HCT116 (cell line): ENCODE measurements around the gene UBTD1. TPM values are rescaled to one million over a fixed set of nuclear protein-coding genes. Genes with fewer than 3 reads are reported as not detected.
A peak's percentile ranks its signal among the peaks of the same experiment; 100 is the strongest.

Experiments used
- ATAC-seq: fragments of 200-7000 bp; cut with Tn5 transposase; 2 replicates; pipeline ENCODE4 v1.9.1; 2020; ENCODE audit warnings: mild to moderate bottlenecking, moderate library complexity
- BruUV-seq: library from RNA; stranded (reverse); fragments of 400-500 nt; replicated peaks from 2 replicates; lab custom pipeline; 2021; lab: Mats Ljungman, UMichigan
- CTCF ChIA-PET: fragments of 300-600 bp; sonication (Branson Sonifier 250); formaldehyde crosslinking; loops from one replicate; lab custom pipeline; 2021; ENCODE audit warnings: antibody characterized with exemption; lab: Charles Lee
- POLR2A ChIA-PET: fragments of 300-600, 350-600 bp; sonication (Branson Sonifier 250); formaldehyde crosslinking; loops from one replicate; lab custom pipeline; 2021; ENCODE audit warnings: antibody characterized with exemption; lab: Charles Lee
- RAD21 ChIA-PET, 2 experiments: fragments of 300-600 bp; sonication (Branson Sonifier 250); formaldehyde crosslinking; loops; one replicate each; lab custom pipeline; 2023; ENCODE audit warnings: low total read pairs in 2 of 2; ENCODE audit not compliant: uncharacterized antibody in 2 of 2, unreplicated experiment in 2 of 2, low non-redundant PET in 1 of 2; lab: Charles Lee
- DNase-seq: peaks from one replicate; pipeline ENCODE4 v3.0.0-alpha.2; 2010; ENCODE audit warnings: low read depth, low spot score
- H2AFZ ChIP-seq: fragments of 200-600 bp; shearing (Covaris generic), sonication (generic); 2 replicates; pipeline ENCODE4 v1.6.1; 2017; ENCODE audit warnings: low read depth, mixed run types, mixed read lengths, antibody characterized with exemption, low read length; ENCODE audit not compliant: poor library complexity, severe bottlenecking
- H3K27ac ChIP-seq: 2 replicates; pipeline ENCODE4 v1.5.1; 2012; ENCODE audit warnings: low read depth, low read length
- H3K27me3 ChIP-seq: fragments of 200-600 bp; sonication (generic); 2 replicates; pipeline ENCODE4 v1.6.1; 2016; ENCODE audit warnings: mixed run types, low read length, mixed read lengths; ENCODE audit not compliant: insufficient read depth
- H3K36me3 ChIP-seq, 2 experiments: fragments of 200-500 bp in 1 of 2; fragments of 200-600 bp in 1 of 2; sonication (Bioruptor generic) in 1 of 2; sonication (generic) in 1 of 2; 2 replicates each; pipeline versions ENCODE4 v1.5.1 to v1.6.1; 2014 to 2016; ENCODE audit warnings: low read length in 2 of 2, inconsistent platforms in 1 of 2, mixed read lengths in 1 of 2, mixed run types in 1 of 2; ENCODE audit not compliant: insufficient read depth in 2 of 2, control insufficient read depth in 1 of 2
- H3K4me1 ChIP-seq, 2 experiments: fragments of 200-600 bp in 1 of 2; sonication (generic) in 1 of 2; 2 replicates each; pipeline versions ENCODE4 v1.5.1 to v1.6.1; 2012 to 2017; ENCODE audit warnings: low read length in 2 of 2, inconsistent platforms in 1 of 2, mild to moderate bottlenecking in 1 of 2, mixed read lengths in 1 of 2, mixed run types in 1 of 2, moderate library complexity in 1 of 2; ENCODE audit not compliant: insufficient read depth in 2 of 2, control insufficient read depth in 1 of 2
- H3K4me2 ChIP-seq: fragments of 200-600 bp; sonication (generic); 2 replicates; pipeline ENCODE4 v1.6.1; 2017; ENCODE audit warnings: mixed run types, low read length, mixed read lengths
- H3K4me3 ChIP-seq, 2 experiments: fragments of 200-600 bp in 1 of 2; sonication (generic) in 1 of 2; replicated peaks in 1 of 2; 2 replicates each; pipeline ENCODE4 v1.5.1; 2011 to 2016; ENCODE audit warnings: low read length in 2 of 2, control low read depth in 1 of 2, low read depth in 1 of 2, mild to moderate bottlenecking in 1 of 2, mixed read lengths in 1 of 2, mixed run types in 1 of 2
- H3K79me2 ChIP-seq: fragments of 200-600 bp; sonication (generic); 2 replicates; pipeline ENCODE4 v1.6.1; 2017; ENCODE audit warnings: mild to moderate bottlenecking, mixed run types, low read length, moderate library complexity, mixed read lengths; ENCODE audit not compliant: insufficient read depth
- H3K9ac ChIP-seq: fragments of 200-600 bp; sonication (generic); 2 replicates; pipeline ENCODE4 v1.6.1; 2016; ENCODE audit warnings: low read length, mixed read lengths
- H3K9me2 ChIP-seq: fragments of 200-600 bp; sonication (generic), shearing (Covaris generic); 2 replicates; pipeline ENCODE4 v1.6.1; 2017; ENCODE audit warnings: mixed run types, mild to moderate bottlenecking, moderate library complexity; ENCODE audit not compliant: insufficient read depth
- H3K9me3 ChIP-seq, 2 experiments: fragments of 200-500 bp in 1 of 2; fragments of 200-600 bp in 1 of 2; sonication (Bioruptor generic) in 1 of 2; sonication (generic) in 1 of 2; 2 replicates each; pipeline ENCODE4 v1.6.1; 2014 to 2017; ENCODE audit warnings: low read length in 2 of 2, mixed read lengths in 2 of 2, inconsistent platforms in 1 of 2, low read depth in 1 of 2, mild to moderate bottlenecking in 1 of 2, mixed run types in 1 of 2, moderate library complexity in 1 of 2; ENCODE audit not compliant: control insufficient read depth in 1 of 2, insufficient read depth in 1 of 2
- H4K20me1 ChIP-seq: fragments of 200-600 bp; sonication (generic), shearing (Covaris generic); 2 replicates; pipeline ENCODE4 v1.6.1; 2017; ENCODE audit warnings: mixed run types, mild to moderate bottlenecking, moderate library complexity; ENCODE audit not compliant: insufficient read depth
- CBX3 ChIP-seq: IDR thresholded peaks from 2 replicates; pipeline ENCODE4 v1.6.1; 2012; ENCODE audit warnings: low read depth
- CEBPB ChIP-seq: IDR thresholded peaks from 2 replicates; pipeline ENCODE4 v1.6.1; 2012; ENCODE audit warnings: low read depth
- EGR1 ChIP-seq: IDR thresholded peaks from 2 replicates; pipeline ENCODE4 v1.6.1; 2012; ENCODE audit warnings: low read depth
- EZH2 ChIP-seq: fragments of 200-600 bp; sonication (generic); IDR thresholded peaks from 2 replicates; pipeline ENCODE4 v1.6.1; 2017; ENCODE audit warnings: antibody characterized with exemption, mixed run types
- EZH2phosphoT487 ChIP-seq: fragments of 200-600 bp; IDR thresholded peaks from 2 replicates; pipeline ENCODE4 v1.6.1; 2018; ENCODE audit warnings: antibody characterized with exemption, borderline replicate concordance
- FOSL1 ChIP-seq: IDR thresholded peaks from 2 replicates; pipeline ENCODE4 v1.6.1; 2012; ENCODE audit warnings: low read depth
- POLR2AphosphoS5 ChIP-seq: IDR thresholded peaks from 2 replicates; pipeline ENCODE4 v1.6.1; 2011; ENCODE audit warnings: mild to moderate bottlenecking, low read depth, low read length, moderate library complexity
- RAD21 ChIP-seq: IDR thresholded peaks from 2 replicates; pipeline ENCODE4 v1.6.1; 2012; ENCODE audit warnings: low read depth, mild to moderate bottlenecking
- SP1 ChIP-seq: IDR thresholded peaks from 2 replicates; pipeline ENCODE4 v1.6.1; 2012; ENCODE audit warnings: low read depth
- YY1 ChIP-seq: IDR thresholded peaks from 2 replicates; pipeline ENCODE4 v1.6.1; 2011; ENCODE audit warnings: low read length, low read depth, moderate library complexity, mild to moderate bottlenecking; ENCODE audit not compliant: insufficient replicate concordance; ENCODE audit errors: extremely low read depth
- intact Hi-C: fragments of 100-400 bp; cut with micrococcal nuclease; formaldehyde crosslinking; loops from 2 replicates; pipeline ENCODE4 v1.10.0; 2022
- total RNA-seq: library from RNA; stranded (reverse); gene quantifications from one replicate; pipeline ENCODE4 v1.2.1, GENCODE V29; 2021; ENCODE audit not compliant: unreplicated experiment
- TF ChIP-seq, protein P1 (sequence below), 3 experiments: fragments of 200-600 bp in 1 of 3; sonication (generic) in 1 of 3; IDR thresholded peaks in 2 of 3; conservative IDR thresholded peaks in 1 of 3; 2 replicates each; pipeline ENCODE4 v1.5.1; 2012 to 2017; ENCODE audit warnings: low read depth in 2 of 3, low read length in 2 of 3, antibody characterized with exemption in 1 of 3, borderline replicate concordance in 1 of 3, control low read depth in 1 of 3, mild to moderate bottlenecking in 1 of 3, mixed read lengths in 1 of 3, mixed run types in 1 of 3, moderate library complexity in 1 of 3; ENCODE audit not compliant: insufficient read depth in 1 of 3
- TF ChIP-seq, protein P2 (sequence below): IDR thresholded peaks from 2 replicates; pipeline ENCODE4 v1.6.1; 2012; ENCODE audit warnings: low read depth

The UBTD1 gene
- total RNA-seq, 1 experiment from 2014 or later: 12.8 TPM

DNA sequence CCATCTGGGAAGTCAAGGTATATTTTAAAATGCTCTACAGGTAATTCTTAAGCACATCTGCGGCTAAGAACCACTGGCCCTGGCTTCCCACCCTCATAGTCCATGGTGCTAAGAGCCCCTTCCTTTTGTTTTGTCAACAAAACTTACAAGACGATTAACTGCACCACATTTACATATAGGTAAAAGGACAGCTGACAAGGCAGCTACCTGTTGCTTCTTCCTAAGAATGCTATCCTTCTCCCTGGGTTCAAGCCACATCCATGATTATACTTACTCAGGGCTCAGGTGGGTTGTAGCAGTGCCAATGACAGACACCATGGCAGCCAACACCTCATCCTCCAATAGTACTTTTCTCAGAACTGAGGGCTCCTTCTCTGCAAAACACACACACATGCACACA is 36.4 kb upstream of the UBTD1 start:
- Histone ChIP-seq H2AFZ (no peak overlapping the region), H3K9ac (no peak overlapping the region), H3K4me2 (no peak overlapping the region), H3K4me3 (no peak overlapping the region), H3K79me2 (0 out of 2 replicates have a peak, but pooled peaks cover 3% of the 10 kb centered on the region), H3K4me1 (peaks cover 17 to 23% of the 10 kb centered on the region in 2 experiments), H3K27me3 (no peaks in the 10 kb centered on the region), H3K27ac (no peak overlapping the region), H3K9me2 (no peaks in the 10 kb centered on the region)
- DNase-seq (no peak), ATAC-seq (no peak)
- ChIA-PET POLR2A (no interaction called here), CTCF (no interaction called here)
- intact Hi-C loops: loop anchor here (5.0 kb wide), 1 partner anchor 390 kb away; no protein-coding TSS in a partner anchor
- BruUV-seq: no TSS peak
- TF ChIP-seq RAD21 (no peak), FOSL1 (no peak), EZH2 (no peak)
- TF ChIP-seq, all 23 proteins: peak for 0
- RAD21 ChIA-PET: no interaction called here
- no peaks in the 10 kb centered on the region for H3K9me3 ChIP-seq
- peaks cover 2% of the 10 kb centered on the region; the same call in 1 of the 2 replicates for H4K20me1 ChIP-seq
- H3K36me3 ChIP-seq: peaks cover 60 to 74% of the 10 kb centered on the region in 2 experiments

DNA sequence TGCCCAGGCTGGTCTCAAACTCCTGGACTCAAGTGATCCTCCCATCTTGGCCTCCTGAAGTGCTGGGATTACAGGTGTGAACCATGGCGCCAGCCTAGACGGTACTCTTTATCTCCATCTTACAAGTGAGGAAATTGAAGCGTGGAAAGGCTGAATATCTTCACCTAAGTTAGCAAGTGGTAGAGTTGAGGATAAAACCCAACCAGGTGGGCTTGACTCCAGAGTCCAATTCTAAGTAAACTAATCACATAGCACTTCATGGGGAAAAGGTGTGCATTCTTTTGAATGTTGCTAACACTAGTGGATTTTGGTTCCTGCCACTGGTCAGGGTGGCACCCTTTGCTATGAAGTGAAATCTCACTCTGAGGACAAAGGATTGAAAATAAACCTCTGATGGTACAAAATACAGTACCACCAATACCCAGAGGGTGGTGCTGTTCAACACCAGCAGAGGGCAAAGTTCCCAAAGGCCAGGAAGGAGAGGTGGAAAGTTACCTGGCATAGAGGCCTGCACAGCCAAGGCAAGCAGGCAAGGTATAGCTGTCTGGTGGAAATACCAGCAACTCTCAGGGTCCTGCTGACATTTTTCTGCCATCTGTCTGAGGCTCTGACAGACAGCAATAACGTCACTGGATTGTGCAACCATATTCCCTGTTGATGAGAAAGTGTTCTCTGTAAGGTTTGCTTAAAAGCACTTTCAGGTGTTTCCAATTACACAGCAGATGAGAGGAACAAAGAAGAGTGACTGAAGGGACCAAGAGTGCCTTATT is 35.2 kb upstream of the UBTD1 start:
- Histone ChIP-seq H4K20me1 (peaks cover 2% of the 10 kb centered on the region; the same call in 1 of the 2 replicates), H3K9me2 (no peaks in the 10 kb centered on the region), H3K27me3 (no peaks in the 10 kb centered on the region), H3K4me2 (no peak overlapping the region), H3K4me1 (peaks cover 20 to 34% of the 10 kb centered on the region in 2 experiments), H3K4me3 (no peak overlapping the region), H3K79me2 (0 out of 2 replicates have a peak, but pooled peaks cover 3% of the 10 kb centered on the region), H3K9me3 (no peaks in the 10 kb centered on the region), H3K9ac (no peak overlapping the region), H2AFZ (no peak overlapping the region), H3K36me3 (peaks cover 57 to 73% of the 10 kb centered on the region in 2 experiments), H3K27ac (peak overlapping the region; percentile 68)
- TF ChIP-seq RAD21 (peak; percentile 95), YY1 (no peak), FOSL1 (no peak), POLR2AphosphoS5 (peak; percentile 17; the same call in 1 of the 2 replicates), CBX3 (peak; percentile 13; the same call in 1 of the 2 replicates), EZH2phosphoT487 (no peak), CEBPB (peak; percentile 38; the same call in 1 of the 2 replicates), SP1 (peak; percentile 51), EZH2 (no peak), EGR1 (no peak)
- TF ChIP-seq, protein P1, sequence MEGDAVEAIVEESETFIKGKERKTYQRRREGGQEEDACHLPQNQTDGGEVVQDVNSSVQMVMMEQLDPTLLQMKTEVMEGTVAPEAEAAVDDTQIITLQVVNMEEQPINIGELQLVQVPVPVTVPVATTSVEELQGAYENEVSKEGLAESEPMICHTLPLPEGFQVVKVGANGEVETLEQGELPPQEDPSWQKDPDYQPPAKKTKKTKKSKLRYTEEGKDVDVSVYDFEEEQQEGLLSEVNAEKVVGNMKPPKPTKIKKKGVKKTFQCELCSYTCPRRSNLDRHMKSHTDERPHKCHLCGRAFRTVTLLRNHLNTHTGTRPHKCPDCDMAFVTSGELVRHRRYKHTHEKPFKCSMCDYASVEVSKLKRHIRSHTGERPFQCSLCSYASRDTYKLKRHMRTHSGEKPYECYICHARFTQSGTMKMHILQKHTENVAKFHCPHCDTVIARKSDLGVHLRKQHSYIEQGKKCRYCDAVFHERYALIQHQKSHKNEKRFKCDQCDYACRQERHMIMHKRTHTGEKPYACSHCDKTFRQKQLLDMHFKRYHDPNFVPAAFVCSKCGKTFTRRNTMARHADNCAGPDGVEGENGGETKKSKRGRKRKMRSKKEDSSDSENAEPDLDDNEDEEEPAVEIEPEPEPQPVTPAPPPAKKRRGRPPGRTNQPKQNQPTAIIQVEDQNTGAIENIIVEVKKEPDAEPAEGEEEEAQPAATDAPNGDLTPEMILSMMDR (IDR thresholded peaks at IDR 0.05 in 2 of 3, conservative IDR thresholded peaks at IDR 0.05 in 1 of 3; ENCODE audit: borderline replicate concordance in 1 of 3, insufficient read depth in 1 of 3, low read depth in 2 of 3, low read length in 2 of 3): peak; percentile 82 to 95 (median 95)
- TF ChIP-seq, protein P2, sequence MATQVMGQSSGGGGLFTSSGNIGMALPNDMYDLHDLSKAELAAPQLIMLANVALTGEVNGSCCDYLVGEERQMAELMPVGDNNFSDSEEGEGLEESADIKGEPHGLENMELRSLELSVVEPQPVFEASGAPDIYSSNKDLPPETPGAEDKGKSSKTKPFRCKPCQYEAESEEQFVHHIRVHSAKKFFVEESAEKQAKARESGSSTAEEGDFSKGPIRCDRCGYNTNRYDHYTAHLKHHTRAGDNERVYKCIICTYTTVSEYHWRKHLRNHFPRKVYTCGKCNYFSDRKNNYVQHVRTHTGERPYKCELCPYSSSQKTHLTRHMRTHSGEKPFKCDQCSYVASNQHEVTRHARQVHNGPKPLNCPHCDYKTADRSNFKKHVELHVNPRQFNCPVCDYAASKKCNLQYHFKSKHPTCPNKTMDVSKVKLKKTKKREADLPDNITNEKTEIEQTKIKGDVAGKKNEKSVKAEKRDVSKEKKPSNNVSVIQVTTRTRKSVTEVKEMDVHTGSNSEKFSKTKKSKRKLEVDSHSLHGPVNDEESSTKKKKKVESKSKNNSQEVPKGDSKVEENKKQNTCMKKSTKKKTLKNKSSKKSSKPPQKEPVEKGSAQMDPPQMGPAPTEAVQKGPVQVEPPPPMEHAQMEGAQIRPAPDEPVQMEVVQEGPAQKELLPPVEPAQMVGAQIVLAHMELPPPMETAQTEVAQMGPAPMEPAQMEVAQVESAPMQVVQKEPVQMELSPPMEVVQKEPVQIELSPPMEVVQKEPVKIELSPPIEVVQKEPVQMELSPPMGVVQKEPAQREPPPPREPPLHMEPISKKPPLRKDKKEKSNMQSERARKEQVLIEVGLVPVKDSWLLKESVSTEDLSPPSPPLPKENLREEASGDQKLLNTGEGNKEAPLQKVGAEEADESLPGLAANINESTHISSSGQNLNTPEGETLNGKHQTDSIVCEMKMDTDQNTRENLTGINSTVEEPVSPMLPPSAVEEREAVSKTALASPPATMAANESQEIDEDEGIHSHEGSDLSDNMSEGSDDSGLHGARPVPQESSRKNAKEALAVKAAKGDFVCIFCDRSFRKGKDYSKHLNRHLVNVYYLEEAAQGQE: no peak
- CTCF ChIA-PET: interaction anchor here (0.7 to 1.0 kb wide), 5 partner anchors 11 to 152 kb away, joined by 3 to 5 read pairs (median 3); no protein-coding TSS in a partner anchor
- ATAC-seq (peak; percentile 69), DNase-seq (peak; percentile 40)
- RAD21 ChIA-PET: interaction anchor here in 1 of 2 experiments (1.2 kb wide), 1 partner anchor 90 kb away, joined by 4 read pairs; no protein-coding TSS in a partner anchor
- intact Hi-C loops: loop anchor here (1.0 to 5.0 kb wide), 3 partner anchors 90 to 391 kb away; no protein-coding TSS in a partner anchor
- BruUV-seq: no TSS peak
- POLR2A ChIA-PET: interaction anchor here (1.2 kb wide), 1 partner anchor 154 kb away, joined by 3 read pairs; no protein-coding TSS in a partner anchor
